Esophagus mucosa (tissue), 1 donor: ENCODE measurements around the gene TRIM38. TPM values are rescaled to one million over a fixed set of nuclear protein-coding genes. Genes with fewer than 3 reads are reported as not detected.
"Not testable (repeated sequence)": the region's sequence is repeated elsewhere in the genome, so short reads cannot be mapped to it uniquely, and the experiment has no call there.

Experiments used
- ATAC-seq: fragments of 200-7000 bp; cut with Tn5 transposase; one replicate; pipeline ENCODE4 v1.9.1; 2020
- total RNA-seq: library from RNA; stranded (reverse); gene quantifications from one replicate; pipeline ENCODE4 v1.2.4, GENCODE V29; 2023
- donor health status: DM: yes; HTN: yes; CAD: no.

TRIM38 gene
- total RNA-seq, 1 donor from 2014 or later, result 7.2 TPM

DNA sequence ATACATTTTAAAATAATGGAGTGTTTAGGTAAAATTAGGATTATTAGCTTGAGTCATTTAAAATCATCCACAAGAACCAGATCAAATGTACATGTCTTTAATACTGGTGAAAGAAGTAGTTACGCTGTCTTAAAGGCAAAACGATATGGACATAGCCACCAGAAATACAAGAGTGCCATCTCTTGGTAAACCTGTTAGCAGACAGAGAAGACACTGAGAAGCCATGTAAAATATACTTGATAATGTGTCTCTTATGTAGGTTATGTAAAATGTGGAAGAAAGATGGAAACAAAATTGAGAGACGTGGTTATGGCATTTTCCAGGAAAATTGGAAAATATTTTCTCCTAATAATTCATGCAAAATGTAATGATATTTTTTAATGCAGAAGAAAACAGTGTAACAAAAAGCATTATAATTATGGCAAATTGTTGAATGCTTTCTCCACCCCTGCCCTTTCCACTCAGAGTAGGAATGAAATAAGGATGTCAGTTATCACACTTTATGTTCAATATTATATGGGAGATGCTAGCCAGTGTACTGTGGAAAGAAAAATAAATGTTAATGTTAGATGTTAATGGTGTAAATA lies 19.9 kb upstream of the TRIM38 start:
- ATAC-seq, result no peak

- ATAC-seq, result no peak
These were observed 18.7 kb upstream of the TRIM38 start for GRCh38 chr6:25943887-25944286.

DNA sequence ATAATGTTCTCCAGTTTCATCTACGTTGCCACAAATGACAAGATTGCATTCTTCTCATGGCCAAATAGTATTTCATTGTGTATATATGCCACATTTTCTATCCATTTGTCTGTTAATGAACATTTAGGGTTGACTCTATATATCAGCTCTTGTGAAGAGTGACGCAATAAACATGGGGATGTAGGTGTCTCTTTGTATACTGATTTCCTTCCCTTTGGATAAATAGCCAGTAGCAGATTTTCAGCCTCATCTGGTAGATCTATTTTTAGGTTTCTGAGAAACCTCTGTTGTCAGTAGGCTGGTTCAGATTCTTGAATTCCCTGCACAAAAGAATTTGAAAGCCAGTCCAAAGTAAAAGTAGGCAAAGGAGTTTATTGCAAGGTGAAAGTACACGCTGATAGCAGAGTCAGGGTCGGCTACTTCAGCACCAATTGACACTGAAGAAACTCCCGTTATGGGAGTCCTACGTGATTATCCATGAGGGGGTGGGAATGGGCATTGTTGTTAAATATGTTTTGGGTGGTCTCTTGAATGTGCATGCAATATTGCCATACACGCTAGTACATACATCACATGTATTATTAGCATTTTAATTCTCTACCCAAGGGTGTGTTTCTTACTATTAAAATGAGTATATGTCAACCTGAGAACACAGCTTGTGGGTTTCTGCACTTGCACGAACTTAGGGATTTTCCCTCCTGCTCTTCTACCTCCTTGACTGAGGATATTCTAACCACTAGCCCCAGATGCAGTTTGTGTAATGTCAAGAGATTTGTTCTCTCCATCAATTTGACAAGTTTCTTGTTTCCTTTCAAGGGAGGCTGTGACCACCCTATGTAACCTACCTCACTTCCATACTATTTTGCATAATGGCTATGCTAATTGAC lies 17.7 kb upstream of the TRIM38 start:
- ATAC-seq, result no peak

- ATAC-seq, result not testable (repeated sequence)
These were observed 16.9 kb upstream of the TRIM38 start for GRCh38 chr6:25945738-25946137.

DNA sequence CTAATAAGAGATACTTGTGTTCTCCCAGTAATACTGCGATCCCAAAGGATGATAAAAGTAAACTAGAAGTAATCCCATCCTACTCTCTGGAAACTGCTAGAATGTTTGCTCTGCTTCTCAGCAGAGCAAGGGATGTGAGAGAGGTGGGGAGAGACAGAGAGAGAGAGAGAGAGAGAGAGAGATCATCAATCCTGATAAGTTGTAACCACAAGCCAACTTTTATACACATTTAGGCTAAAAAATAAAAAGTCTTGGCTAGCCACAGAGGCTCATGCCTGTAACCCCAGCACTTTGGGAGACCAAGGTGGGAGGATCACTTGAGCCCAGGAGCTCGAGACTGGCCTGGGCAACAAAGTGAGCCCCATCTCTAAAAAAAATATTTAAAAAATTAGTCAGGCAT lies 16.0 kb upstream of the TRIM38 start:
- no peak for ATAC-seq

GRCh38 chr6:25947492-25947891 lies 15.1 kb upstream of the TRIM38 start:
- ATAC-seq, result not testable (repeated sequence)

DNA sequence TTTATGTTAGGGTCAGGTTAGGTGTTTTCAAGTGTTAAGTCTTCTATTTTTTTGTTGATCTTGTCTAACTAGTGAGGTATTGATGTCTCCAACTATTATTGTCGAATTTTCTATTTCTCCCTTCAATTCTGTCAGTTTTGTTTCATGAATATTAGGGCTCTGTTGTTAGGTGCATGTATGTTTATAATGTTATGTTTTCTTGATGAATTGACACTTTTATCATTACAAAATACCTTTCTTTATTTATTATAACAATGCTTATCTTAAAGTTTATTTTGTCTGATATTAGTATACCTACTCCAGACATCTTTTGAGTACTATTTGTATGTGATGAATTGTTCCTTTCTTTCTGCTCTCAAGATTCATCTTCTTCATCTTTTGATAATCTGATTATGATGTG lies 12.9 kb upstream of the TRIM38 start:
- ATAC-seq, result no peak

- ATAC-seq, result no peak
These were observed 12.3 kb upstream of the TRIM38 start for GRCh38 chr6:25950297-25950696.

GRCh38 chr6:25951296-25952032 lies 11.1 kb upstream of the TRIM38 start:
- no peak for ATAC-seq

DNA sequence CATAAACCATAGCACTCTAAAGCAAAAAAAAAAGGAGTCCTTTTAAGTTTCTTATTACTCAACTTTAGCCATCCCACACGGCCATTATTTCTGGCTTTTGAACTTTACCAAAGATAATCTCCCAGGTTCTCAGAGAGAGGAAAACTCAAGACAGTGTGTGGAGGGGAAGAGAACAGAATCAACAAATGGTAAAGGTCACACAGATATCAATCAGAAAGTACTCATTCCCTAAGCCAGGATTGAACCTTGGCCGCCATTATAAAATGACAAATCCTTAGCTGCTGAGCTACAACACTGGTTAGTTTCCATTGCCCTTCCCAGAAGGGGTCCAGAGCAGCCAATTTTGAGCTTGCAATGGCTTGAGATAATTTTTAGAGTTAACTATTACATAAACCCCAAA lies 10.1 kb upstream of the TRIM38 start:
- no peak for ATAC-seq

- no peak for ATAC-seq
These were observed 8.9 kb upstream of the TRIM38 start for GRCh38 chr6:25953733-25954132.

DNA sequence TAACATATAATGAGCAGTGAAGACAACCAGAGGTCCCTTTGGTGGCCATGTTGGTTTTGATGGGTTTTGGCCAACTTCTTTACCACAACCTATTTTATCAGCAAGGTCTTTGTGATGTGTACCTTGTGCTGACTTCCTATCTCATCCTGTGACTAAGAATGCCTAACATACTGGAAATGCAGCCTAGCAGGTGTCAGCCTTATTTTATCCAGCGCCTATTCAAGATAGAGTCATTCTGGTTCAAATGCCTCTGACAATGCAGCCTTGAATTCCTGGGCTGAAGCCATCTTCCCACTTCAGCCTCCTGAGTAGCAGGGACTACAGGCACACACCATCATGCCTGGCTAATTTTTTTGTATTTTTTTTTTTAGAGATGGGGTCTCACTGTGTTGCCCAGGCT lies 7.8 kb upstream of the TRIM38 start:
- no peak for ATAC-seq

- ATAC-seq, result no peak
These were observed 6.4 kb upstream of the TRIM38 start for GRCh38 chr6:25956226-25956625.

DNA sequence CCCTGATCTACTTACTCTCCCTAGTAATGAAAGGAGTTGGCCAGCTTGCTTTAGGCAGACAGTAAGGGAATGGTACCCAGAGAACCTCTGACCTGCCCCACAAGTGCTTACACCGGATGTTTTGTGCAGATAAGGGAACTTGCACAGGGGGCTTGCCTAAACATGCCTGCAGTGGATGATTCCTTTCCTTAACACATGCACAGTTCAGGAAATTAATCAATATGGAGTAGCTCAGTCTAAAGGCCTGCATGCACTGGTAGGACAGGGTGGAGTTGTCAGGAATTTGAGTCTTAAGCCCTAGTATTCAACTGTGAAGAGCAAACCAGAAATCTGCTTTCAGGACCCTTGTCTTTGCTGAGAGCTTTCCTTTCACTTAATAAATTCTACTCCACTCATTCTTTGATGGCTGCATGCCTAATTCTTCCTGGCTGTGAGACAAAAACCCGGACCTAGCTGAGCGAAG lies 3.9 kb upstream of the TRIM38 start:
- ATAC-seq, result peak; percentile 17

DNA sequence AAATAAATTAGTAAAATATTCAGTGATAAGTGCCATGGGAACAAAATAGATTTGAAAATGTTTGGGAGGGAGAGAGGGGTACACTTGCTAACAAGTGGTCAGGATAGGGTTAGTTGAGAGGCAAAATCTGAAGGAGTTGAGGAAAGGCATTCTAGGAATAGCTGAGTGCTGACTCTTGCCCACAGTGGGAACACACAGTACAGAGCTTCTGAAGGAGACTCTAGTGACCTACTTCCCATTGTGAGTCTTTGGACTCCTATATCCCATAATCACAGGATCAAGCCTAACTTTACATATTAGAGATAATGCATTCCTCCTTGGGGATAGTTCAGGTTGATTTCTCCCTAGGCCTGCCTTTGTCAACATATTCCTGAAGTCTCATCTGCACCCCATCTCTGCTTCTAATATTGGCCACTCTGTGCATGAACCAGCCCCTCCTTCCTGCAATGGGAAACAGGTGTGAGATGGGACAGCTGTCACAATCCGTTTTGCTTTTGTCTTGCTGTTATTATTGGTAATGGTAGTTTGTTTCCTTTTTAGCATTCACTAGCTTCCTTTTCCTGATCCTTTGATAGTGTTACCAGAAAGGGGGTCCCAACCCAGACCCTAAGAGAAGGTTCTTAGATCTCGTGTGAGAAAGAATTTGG lies 2.6 kb upstream of the TRIM38 start:
- no peak for ATAC-seq

GRCh38 chr6:25960734-25961133 lies 1.9 kb upstream of the TRIM38 start:
- no peak for ATAC-seq

- no peak for ATAC-seq
These were observed 918 bp upstream of the TRIM38 start for GRCh38 chr6:25961619-25962148.

- peak; percentile 45 for ATAC-seq
These were observed 973 bp downstream of the TRIM38 start for GRCh38 chr6:25963426-25964123.

GRCh38 chr6:25965058-25965457 lies 2.5 kb downstream of the TRIM38 start:
- no peak for ATAC-seq

DNA sequence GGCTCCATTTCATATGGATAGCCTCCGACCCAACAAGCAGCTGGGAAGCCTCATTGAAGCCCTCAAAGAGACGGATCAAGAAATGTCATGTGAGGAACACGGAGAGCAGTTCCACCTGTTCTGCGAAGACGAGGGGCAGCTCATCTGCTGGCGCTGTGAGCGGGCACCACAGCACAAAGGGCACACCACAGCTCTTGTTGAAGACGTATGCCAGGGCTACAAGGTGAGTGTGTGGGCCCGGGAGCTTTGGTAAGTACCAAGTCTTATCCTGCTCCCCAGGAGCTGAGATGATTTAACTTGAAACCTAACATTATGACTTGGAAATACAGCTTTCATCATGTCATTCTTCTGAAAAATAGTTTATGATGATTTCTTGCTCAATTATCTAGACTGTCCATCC lies 4.1 kb downstream of the TRIM38 start:
- ATAC-seq, result no peak

- no peak for ATAC-seq
These were observed 6.2 kb downstream of the TRIM38 start for GRCh38 chr6:25968769-25969168.
